IMR-90 (cell line): ENCODE results near the gene HOXD13. TPM values are rescaled to one million over a fixed set of nuclear protein-coding genes. Genes with fewer than 3 reads are reported as not detected.
A peak's percentile ranks its signal among the peaks of the same experiment; 100 is the strongest.

ENCODE experiments used
- ATAC-seq: fragments of 200-7000 bp; cut with Tn5 transposase; 2 replicates; pipeline ENCODE4 v1.9.1; 2020; ENCODE audit warnings: low read depth, mild to moderate bottlenecking, moderate library complexity
- BruUV-seq: library from RNA; stranded (reverse); fragments of 400-500 nt; replicated peaks from 2 replicates; lab custom pipeline; 2021; lab: Mats Ljungman, UMichigan
- CTCF ChIA-PET: fragments of 300-600 bp; formaldehyde crosslinking; extraction: SDS; loops from one replicate; lab custom pipeline; 2021; ENCODE audit warnings: antibody characterized with exemption; lab: Yijun Ruan, JAX
- POLR2A ChIA-PET: fragments of 300-600 bp; sonication (Branson Sonifier 250); formaldehyde crosslinking; loops from one replicate; lab custom pipeline; 2022; ENCODE audit warnings: antibody characterized with exemption; ENCODE audit not compliant: unreplicated experiment; lab: Charles Lee
- DNase-seq: peaks from one replicate; pipeline ENCODE4 v3.0.0; 2013
- H2AFZ ChIP-seq: replicated peaks from 2 replicates; pipeline ENCODE3; 2013; ENCODE audit warnings: low read length, mild to moderate bottlenecking; ENCODE audit not compliant: poor library complexity
- H2AK5ac ChIP-seq: 2 replicates; pipeline ENCODE4 v1.6.1; 2013; ENCODE audit warnings: low read depth, low read length, inconsistent platforms
- H2AK9ac ChIP-seq: replicated peaks from 2 replicates; pipeline ENCODE3; 2013; ENCODE audit warnings: mild to moderate bottlenecking, low read depth, low read length, moderate library complexity; ENCODE audit not compliant: poor library complexity
- H2BK120ac ChIP-seq: 2 replicates; pipeline ENCODE4 v1.6.1; 2013; ENCODE audit warnings: low read depth, low read length, inconsistent platforms
- H2BK15ac ChIP-seq: 3 replicates; pipeline ENCODE4 v1.6.1; 2013; ENCODE audit warnings: low read depth, low read length, inconsistent platforms
- H2BK20ac ChIP-seq: 2 replicates; pipeline ENCODE4 v1.6.1; 2013; ENCODE audit warnings: low read depth, mild to moderate bottlenecking, inconsistent platforms, low read length, moderate library complexity
- H2BK5ac ChIP-seq: 2 replicates; pipeline ENCODE4 v1.6.1; 2013; ENCODE audit warnings: mild to moderate bottlenecking, low read depth, low read length, inconsistent platforms; ENCODE audit not compliant: poor library complexity, severe bottlenecking
- H3K14ac ChIP-seq: replicated peaks from 2 replicates; pipeline ENCODE4 v1.6.1; 2013; ENCODE audit warnings: low read depth, low read length, inconsistent platforms
- H3K18ac ChIP-seq: 2 replicates; pipeline ENCODE4 v1.6.1; 2013; ENCODE audit warnings: low read depth, low read length, control low read depth
- H3K23ac ChIP-seq: 2 replicates; pipeline ENCODE4 v1.6.1; 2013; ENCODE audit warnings: low read depth, low read length, inconsistent platforms
- H3K27ac ChIP-seq: 2 replicates; pipeline ENCODE4 v1.5.1; 2013; ENCODE audit warnings: mild to moderate bottlenecking, control low read depth, low read length; ENCODE audit not compliant: insufficient read depth
- H3K27me3 ChIP-seq: 2 replicates; pipeline ENCODE4 v1.6.1; 2013; ENCODE audit warnings: low read length; ENCODE audit not compliant: control insufficient read depth, insufficient read depth
- H3K36me3 ChIP-seq: 2 replicates; pipeline ENCODE4 v1.6.1; 2013; ENCODE audit warnings: low read length, mixed read lengths; ENCODE audit not compliant: control insufficient read depth, insufficient read depth
- H3K4ac ChIP-seq: 2 replicates; pipeline ENCODE4 v1.6.1; 2013; ENCODE audit warnings: low read depth, low read length, inconsistent platforms
- H3K4me1 ChIP-seq: 2 replicates; pipeline ENCODE4 v1.6.1; 2013; ENCODE audit warnings: low read length, mixed read lengths; ENCODE audit not compliant: control insufficient read depth, insufficient read depth
- H3K4me2 ChIP-seq: 2 replicates; pipeline ENCODE4 v1.6.1; 2013; ENCODE audit warnings: low read depth, mild to moderate bottlenecking, control low read depth, low read length, moderate library complexity
- H3K4me3 ChIP-seq: 2 replicates; pipeline ENCODE4 v1.5.1; 2013; ENCODE audit warnings: low read depth, mild to moderate bottlenecking, control low read depth, low read length, moderate library complexity; ENCODE audit not compliant: insufficient read depth
- H3K56ac ChIP-seq: 2 replicates; pipeline ENCODE4 v1.6.1; 2013; ENCODE audit warnings: low read length, inconsistent platforms; ENCODE audit not compliant: insufficient read depth; ENCODE audit errors: extremely low read depth
- H3K79me1 ChIP-seq, 2 experiments: 2 replicates each; pipeline ENCODE4 v1.6.1; 2013; ENCODE audit warnings: low read length in 2 of 2, inconsistent platforms in 1 of 2, low read depth in 1 of 2
- H3K9ac ChIP-seq: 2 replicates; pipeline ENCODE4 v1.6.1; 2013; ENCODE audit warnings: low read depth, low read length, control low read depth
- H3K9me1 ChIP-seq: 2 replicates; pipeline ENCODE4 v1.6.1; 2013; ENCODE audit warnings: low read length, inconsistent platforms; ENCODE audit not compliant: insufficient read depth
- H3K9me3 ChIP-seq: 2 replicates; pipeline ENCODE4 v1.6.1; 2013; ENCODE audit warnings: low read length; ENCODE audit not compliant: control insufficient read depth, insufficient read depth
- H4K20me1 ChIP-seq: 2 replicates; pipeline ENCODE4 v1.6.1; 2013; ENCODE audit warnings: low read length, inconsistent platforms; ENCODE audit not compliant: insufficient read depth
- H4K5ac ChIP-seq: 2 replicates; pipeline ENCODE4 v1.6.1; 2013; ENCODE audit warnings: mild to moderate bottlenecking, low read depth, low read length, control low read depth
- H4K8ac ChIP-seq, 2 experiments: 2 replicates each; pipeline ENCODE4 v1.6.1; 2013; ENCODE audit warnings: low read depth in 2 of 2, low read length in 2 of 2, control low read depth in 1 of 2, inconsistent platforms in 1 of 2
- H4K91ac ChIP-seq: 2 replicates; pipeline ENCODE4 v1.6.1; 2013; ENCODE audit warnings: low read depth, low read length, inconsistent platforms; ENCODE audit not compliant: insufficient read depth
- FOS ChIP-seq: fragments of 150-350 bp; IDR thresholded peaks from 2 replicates; pipeline ENCODE4 v1.6.1; 2016; ENCODE audit warnings: low read depth, low read length
- SMC3 ChIP-seq: fragments of 150-350 bp; IDR thresholded peaks from 2 replicates; pipeline ENCODE4 v1.6.1; 2016; ENCODE audit warnings: low read depth, mild to moderate bottlenecking, antibody characterized with exemption, low read length, moderate library complexity
- WGBS, 2 experiments: methylation state at CpG; one replicate each; pipeline versions ENCODE4 v1.1.5 to v1.1.7; 2013; ENCODE audit warnings: missing lambda C conversion rate in 2 of 2; ENCODE audit not compliant: insufficient read length in 1 of 2; ENCODE audit errors: extremely low coverage in 2 of 2; 5-methylcytosine and 5-hydroxymethylcytosine counted together
- dilution Hi-C: fragments of 300-500 bp; cut with HindIII; formaldehyde crosslinking; loops from one replicate; pipeline ENCODE4 v1.14.3; 2018; ENCODE audit warnings: low sequenced_read_pairs; ENCODE audit not compliant: unreplicated experiment
- in situ Hi-C: fragments of 300-500 bp; cut with MboI; formaldehyde crosslinking; loops from 3 replicates; pipeline ENCODE4 v1.14.3; 2019; ENCODE audit warnings: low sequenced_read_pairs, inconsistent platforms, mixed read lengths
- intact Hi-C: fragments of 100-400 bp; cut with micrococcal nuclease; formaldehyde crosslinking; loops from 2 replicates; pipeline ENCODE4 v1.10.0; 2022
- polyA plus RNA-seq, 3 experiments: library from polyadenylated mRNA; depleted of rRNA; stranded (reverse); fragments of >200 nt; gene quantifications; 2 replicates each; pipeline ENCODE4 v1.2.3, GENCODE V29; 2012; ENCODE audit warnings: low replicate concordance in 1 of 3
- total RNA-seq: library from RNA; depleted of rRNA; stranded (reverse); fragments of >200 nt; gene quantifications from 2 replicates; pipeline ENCODE4 v1.2.3, GENCODE V29; 2012
- TF ChIP-seq, protein P1 (sequence below): conservative IDR thresholded peaks from 2 replicates; pipeline ENCODE4 v1.5.1; 2012; ENCODE audit warnings: mild to moderate bottlenecking, low read depth, low read length, improper control_type of control experiment

The HOXD13 gene
- total and polyA plus RNA-seq, 2 of the 4 experiments (the other 2 are of a cell fraction): not detected

DNA sequence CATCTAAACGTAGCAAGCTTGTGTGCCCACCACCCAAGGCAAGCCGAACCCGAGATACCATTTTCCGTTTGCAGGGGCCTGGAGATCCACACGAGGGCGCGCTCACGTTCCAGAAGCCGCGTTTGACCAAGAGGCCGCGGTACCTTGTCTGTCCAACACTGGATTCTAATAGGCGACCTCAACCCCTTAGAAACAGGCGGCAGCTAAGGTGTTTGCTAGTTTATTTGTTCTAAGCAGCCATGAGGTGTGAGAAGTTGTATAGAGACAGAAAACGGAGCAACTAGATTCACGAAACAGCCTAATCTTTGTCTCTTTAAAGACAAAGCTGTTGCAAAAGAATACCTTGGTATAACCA lies 18.8 kb downstream of the HOXD13 start:
- Histone ChIP-seq H3K27me3 (peaks cover 89% of the 10 kb centered on the region), H2BK20ac (no peak overlapping the region), H3K56ac (no peak overlapping the region), H4K5ac (no peak overlapping the region), H3K4me3 (no peak overlapping the region), H3K4me2 (no peak overlapping the region), H4K8ac (no peak overlapping the region), H3K18ac (no peak overlapping the region), H3K79me1 (no peaks in the 10 kb centered on the region), H3K9me3 (peaks cover 7% of the 10 kb centered on the region), H2BK5ac (no peak overlapping the region), H3K9me1 (no peaks in the 10 kb centered on the region), H3K36me3 (no peaks in the 10 kb centered on the region), H2BK15ac (no peak overlapping the region), H4K91ac (no peak overlapping the region), H2AFZ (no peak overlapping the region), H3K27ac (no peak overlapping the region), H3K4ac (no peak overlapping the region), H3K4me1 (no peaks in the 10 kb centered on the region), H2AK9ac (no peak overlapping the region), H2AK5ac (no peak overlapping the region), H4K20me1 (no peaks in the 10 kb centered on the region), H3K23ac (no peak overlapping the region), H2BK120ac (no peak overlapping the region), H3K9ac (no peak overlapping the region), H3K14ac (no peak overlapping the region)
- WGBS, 2 experiments: 1% methylated on average over 7 of the region's 16 CpGs; no CpG with 5 or more reads in 1 of the 2 experiments
- ATAC-seq (0 out of 2 replicates have a peak, but pooled peaks have one; percentile 50), DNase-seq (peak; percentile 28)
- TF ChIP-seq, protein P1, sequence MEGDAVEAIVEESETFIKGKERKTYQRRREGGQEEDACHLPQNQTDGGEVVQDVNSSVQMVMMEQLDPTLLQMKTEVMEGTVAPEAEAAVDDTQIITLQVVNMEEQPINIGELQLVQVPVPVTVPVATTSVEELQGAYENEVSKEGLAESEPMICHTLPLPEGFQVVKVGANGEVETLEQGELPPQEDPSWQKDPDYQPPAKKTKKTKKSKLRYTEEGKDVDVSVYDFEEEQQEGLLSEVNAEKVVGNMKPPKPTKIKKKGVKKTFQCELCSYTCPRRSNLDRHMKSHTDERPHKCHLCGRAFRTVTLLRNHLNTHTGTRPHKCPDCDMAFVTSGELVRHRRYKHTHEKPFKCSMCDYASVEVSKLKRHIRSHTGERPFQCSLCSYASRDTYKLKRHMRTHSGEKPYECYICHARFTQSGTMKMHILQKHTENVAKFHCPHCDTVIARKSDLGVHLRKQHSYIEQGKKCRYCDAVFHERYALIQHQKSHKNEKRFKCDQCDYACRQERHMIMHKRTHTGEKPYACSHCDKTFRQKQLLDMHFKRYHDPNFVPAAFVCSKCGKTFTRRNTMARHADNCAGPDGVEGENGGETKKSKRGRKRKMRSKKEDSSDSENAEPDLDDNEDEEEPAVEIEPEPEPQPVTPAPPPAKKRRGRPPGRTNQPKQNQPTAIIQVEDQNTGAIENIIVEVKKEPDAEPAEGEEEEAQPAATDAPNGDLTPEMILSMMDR: peak; percentile 50
- TF ChIP-seq FOS: no peak
- TF ChIP-seq SMC3: 0 out of 2 replicates have a peak, but pooled peaks have one; percentile 9
- in situ Hi-C loops (no loop called here), intact Hi-C loops (loop anchor here (1.0 kb wide), 1 partner anchor 24 kb away; no protein-coding TSS in a partner anchor), dilution Hi-C loops (no loop called here)
- POLR2A ChIA-PET: no interaction called here
- no TSS peak for BruUV-seq
- CTCF ChIA-PET: interaction anchor here (0.6 to 1.3 kb wide), 3 partner anchors 13 to 543 kb away, joined by 3 to 4 read pairs (median 3); no protein-coding TSS in a partner anchor
